K562 (cell line): ENCODE data around the gene SHE. TPM values are rescaled to one million over a fixed set of nuclear protein-coding genes. Genes with fewer than 3 reads are reported as not detected.
A peak's percentile ranks its signal among the peaks of the same experiment; 100 is the strongest.

Source experiments
- ATAC-seq: fragments of 200-7000 bp; cut with Tn5 transposase; 3 replicates; pipeline ENCODE4 v1.9.1; 2020; ENCODE audit warnings: moderate library complexity
- BruUV-seq: library from RNA; stranded (reverse); fragments of 400-500 nt; replicated peaks from 2 replicates; lab custom pipeline; 2021; lab: Mats Ljungman, UMichigan
- CTCF ChIA-PET: fragments of 300-600 bp; formaldehyde crosslinking; extraction: SDS; loops from one replicate; lab custom pipeline; 2021; ENCODE audit warnings: low intra/inter-chr PET ratio; lab: Yijun Ruan, JAX
- POLR2A ChIA-PET: fragments of 300-600, 350-650 bp; sonication (Branson Sonifier 250); formaldehyde crosslinking; extraction: SDS; loops from one replicate; lab custom pipeline; 2021; ENCODE audit warnings: antibody characterized with exemption, inconsistent platforms; lab: Yijun Ruan, JAX
- DNase-seq, 4 experiments: peaks; one replicate each; pipeline versions ENCODE4 v3.0.0 to v3.0.0-alpha.2; 2011 to 2018; ENCODE audit warnings: low spot score in 3 of 4, mixed read lengths in 3 of 4; ENCODE audit errors: extremely low read depth in 1 of 4
- FAIRE-seq: peaks from 2 replicates; lab custom pipeline; 2011; peaks lifted over from hg19 to GRCh38; lab: Jason Lieb, UNC
- H2AFZ ChIP-seq: 2 replicates; pipeline ENCODE4 v1.6.0; 2011; ENCODE audit warnings: low read depth, low read length, control low read depth, inconsistent platforms
- H3K27ac ChIP-seq: fragments of 200-600 bp; 3 replicates; pipeline ENCODE4 v1.8.0; 2011; ENCODE audit warnings: low read depth, mild to moderate bottlenecking, control low read depth, inconsistent platforms, low read length, moderate library complexity, mixed read lengths; ENCODE audit errors: extremely low read depth
- H3K27me3 ChIP-seq, 2 experiments: fragments of 300-600 bp in 1 of 2; 2 replicates in 1 of 2; 3 replicates in 1 of 2; pipeline versions ENCODE4 v1.6.0 to v1.8.0; 2011; ENCODE audit warnings: inconsistent platforms in 2 of 2, low read length in 2 of 2, mild to moderate bottlenecking in 1 of 2, mixed read lengths in 1 of 2, moderate library complexity in 1 of 2; ENCODE audit not compliant: control insufficient read depth in 2 of 2, insufficient read depth in 2 of 2
- H3K36me3 ChIP-seq: fragments of 300-600 bp; 3 replicates; pipeline ENCODE4 v1.8.0; 2011; ENCODE audit warnings: mild to moderate bottlenecking, low read length, inconsistent platforms; ENCODE audit not compliant: control insufficient read depth, insufficient read depth
- H3K4me1 ChIP-seq, 2 experiments: fragments of 200-600 bp in 1 of 2; replicated peaks in 1 of 2; 2 replicates in 1 of 2; 3 replicates in 1 of 2; pipeline versions ENCODE4 v1.5.1 to v1.8.0; 2011; ENCODE audit warnings: inconsistent platforms in 2 of 2, low read length in 2 of 2, mild to moderate bottlenecking in 1 of 2, mixed read lengths in 1 of 2, moderate library complexity in 1 of 2; ENCODE audit not compliant: control insufficient read depth in 2 of 2, insufficient read depth in 2 of 2
- H3K4me2 ChIP-seq: 2 replicates; pipeline ENCODE4 v1.6.1; 2011; ENCODE audit warnings: low read length, control low read depth, inconsistent platforms, mixed read lengths; ENCODE audit not compliant: insufficient read depth
- H3K4me3 ChIP-seq: fragments of 200-600 bp; sonication (generic), shearing (Covaris generic); 2 replicates; pipeline ENCODE4 v1.5.1; 2016; ENCODE audit warnings: control low read depth, inconsistent platforms
- H3K79me2 ChIP-seq: fragments of 200-600 bp; 3 replicates; pipeline ENCODE4 v1.8.0; 2011; ENCODE audit warnings: low read length, inconsistent platforms; ENCODE audit not compliant: control insufficient read depth, insufficient read depth
- H3K9ac ChIP-seq, 2 experiments: 2 replicates each; pipeline versions ENCODE4 v1.6.0 to v1.6.1; 2011; ENCODE audit warnings: low read depth in 2 of 2, low read length in 2 of 2, control low read depth in 1 of 2, inconsistent platforms in 1 of 2, mild to moderate bottlenecking in 1 of 2, mixed read lengths in 1 of 2; ENCODE audit not compliant: insufficient read depth in 1 of 2
- H3K9me1 ChIP-seq: one replicate; pipeline ENCODE4 v1.6.0; 2011; ENCODE audit warnings: inconsistent platforms, mild to moderate bottlenecking, low read length, moderate library complexity; ENCODE audit not compliant: control insufficient read depth, insufficient read depth
- H3K9me3 ChIP-seq: replicated peaks from 2 replicates; pipeline ENCODE4 v1.5.1; 2011; ENCODE audit warnings: low read depth, low read length, inconsistent platforms; ENCODE audit not compliant: control insufficient read depth, insufficient read depth
- H4K20me1 ChIP-seq: replicated peaks from 2 replicates; pipeline ENCODE4 v1.6.1; 2011; ENCODE audit warnings: low read length, inconsistent platforms, mixed read lengths; ENCODE audit not compliant: control insufficient read depth, insufficient read depth
- CBFB ChIP-seq: sonication (generic); formaldehyde crosslinking; IDR thresholded peaks from 2 replicates; pipeline ENCODE4 v1.4.0; 2020; ENCODE audit warnings: mild to moderate bottlenecking, missing genetic modification reagents
- CEBPB ChIP-seq: fragments of 450-650 bp; IDR thresholded peaks from 2 replicates; pipeline ENCODE4 v1.6.1; 2016; ENCODE audit warnings: missing genetic modification characterization, missing compliant biosample characterization
- KLF6 ChIP-seq: fragments of 250-450 bp; sonication (Bioruptor Pico); IDR thresholded peaks from 2 replicates; pipeline ENCODE4 v1.4.0; 2020; ENCODE audit warnings: mild to moderate bottlenecking, moderate library complexity, borderline replicate concordance
- POLR2G ChIP-seq: fragments of 200-400 bp; formaldehyde crosslinking; IDR thresholded peaks from 2 replicates; pipeline ENCODE4 v1.6.1; 2017; ENCODE audit warnings: low read depth, mild to moderate bottlenecking, antibody characterized with exemption, low read length, moderate library complexity
- RNF2 ChIP-seq: sonication (generic); IDR thresholded peaks from 2 replicates; pipeline ENCODE4 v1.6.1; 2016
- ZBTB49 ChIP-seq: sonication (generic); formaldehyde crosslinking; IDR thresholded peaks from 2 replicates; pipeline ENCODE4 v1.8.0; 2022; ENCODE audit warnings: missing genetic modification reagents, mild to moderate bottlenecking, borderline replicate concordance
- ZKSCAN1 ChIP-seq: fragments of 150-350 bp; IDR thresholded peaks from 2 replicates; pipeline ENCODE4 v1.6.1; 2016; ENCODE audit warnings: low read depth, low read length
- ZNF316 ChIP-seq: fragments of 450-650 bp; IDR thresholded peaks from 2 replicates; pipeline ENCODE4 v1.6.1; 2016
- ZNF507 ChIP-seq: conservative IDR thresholded peaks from 2 replicates; pipeline ENCODE4 v1.6.1; 2017; ENCODE audit warnings: missing genetic modification characterization, missing compliant biosample characterization
- WGBS: fragments of 100-300 bp; shearing (Covaris generic); methylation state at CpG from one replicate; pipeline ENCODE4 v1.1.6; 2016; ENCODE audit warnings: low coverage, mixed read lengths; ENCODE audit not compliant: insufficient coverage; ENCODE audit errors: missing lambda C conversion rate; 5-methylcytosine and 5-hydroxymethylcytosine counted together
- in situ Hi-C: fragments of 300-500 bp; cut with MboI; formaldehyde crosslinking; loops from 4 replicates; pipeline ENCODE4 v1.15.0; 2018; ENCODE audit warnings: inconsistent platforms, mixed read lengths
- intact Hi-C: fragments of 100-400 bp; cut with micrococcal nuclease; formaldehyde crosslinking; loops from 2 replicates; pipeline ENCODE4 v1.14.2; 2022
- polyA plus RNA-seq, 8 experiments: library from polyadenylated mRNA; depleted of rRNA in 4 of 8; stranded (reverse) in 5 of 8; unstranded in 3 of 8; fragments of >200 nt; fragmentation: Nextera tagmentation in 2 of 8; fragmentation: Illumina TruSeq in 1 of 8; extraction: Ambion mirVana in 2 of 8; extraction: Trizol in 1 of 8; gene quantifications; 2 replicates each; pipeline versions ENCODE4 v1.2.1 to v1.2.3, GENCODE V29; 2011 to 2014; ENCODE audit warnings: inconsistent platforms in 1 of 8, missing spikeins in 1 of 8
- total RNA-seq, 7 experiments: library from RNA; depleted of rRNA in 6 of 7; stranded (reverse); fragments of >200 nt in 6 of 7; fragmentation: Illumina TruSeq in 2 of 7; extraction: Trizol in 2 of 7; gene quantifications; 2 replicates each; pipeline versions ENCODE4 v1.2.1 to v1.2.3, GENCODE V29; 2011 to 2021; ENCODE audit warnings: low replicate concordance in 1 of 7
- TF ChIP-seq, protein P1 (sequence below): fragments of 450-650 bp; IDR thresholded peaks from 2 replicates; pipeline ENCODE4 v1.6.1; 2016; ENCODE audit warnings: borderline replicate concordance
- TF ChIP-seq, protein P2 (sequence below): fragments of 450-650 bp; formaldehyde crosslinking; IDR thresholded peaks from 2 replicates; pipeline ENCODE4 v1.4.0; 2022; ENCODE audit warnings: mild to moderate bottlenecking, moderate library complexity

The SHE gene
- total and polyA plus RNA-seq, 9 of the 15 experiments (the other 6 are each of a cell fraction or from before 2014, with no cell fraction given): 0.01 to 0.05 TPM; not detected in 7

GRCh38 chr1:154485106-154485505 lies 17.1 kb downstream of the SHE start:
- 14% methylated on average over 5 of the region's 5 CpGs for WGBS
- intact Hi-C loops: no loop called here
- no peaks in the 10 kb centered on the region for H3K9me3 ChIP-seq
- H3K4me1 ChIP-seq: peaks cover 6 to 14% of the 10 kb centered on the region in 2 experiments; a peak in 4 of 5 replicates
- H4K20me1 ChIP-seq: no peaks in the 10 kb centered on the region
- H3K4me3 ChIP-seq: no peak overlapping the region
- no peak overlapping the region for H2AFZ ChIP-seq
- H3K27me3 ChIP-seq: peaks cover 3 to 7% of the 10 kb centered on the region in 2 experiments; a peak in 1 of 5 replicates
- H3K79me2 ChIP-seq: no peaks in the 10 kb centered on the region
- peak; percentile 19 for FAIRE-seq
- no peak for ATAC-seq
- H3K9ac ChIP-seq: no peak overlapping the region
- no peak overlapping the region for H3K4me2 ChIP-seq
- ChIA-PET CTCF (interaction anchor here (0.7 kb wide), 1 partner anchor 62 kb away, joined by 3 read pairs; no protein-coding TSS in a partner anchor), POLR2A (no interaction called here)
- in situ Hi-C loops: loop anchor here (5.0 kb wide), 2 partner anchors 37 to 72 kb away; partner anchors contain the start of gene UBE2Q1
- no peaks in the 10 kb centered on the region for H3K9me1 ChIP-seq
- no peak overlapping the region for H3K27ac ChIP-seq
- BruUV-seq: no TSS peak
- no peak for DNase-seq
- no peaks in the 10 kb centered on the region for H3K36me3 ChIP-seq
- TF ChIP-seq, protein P1, sequence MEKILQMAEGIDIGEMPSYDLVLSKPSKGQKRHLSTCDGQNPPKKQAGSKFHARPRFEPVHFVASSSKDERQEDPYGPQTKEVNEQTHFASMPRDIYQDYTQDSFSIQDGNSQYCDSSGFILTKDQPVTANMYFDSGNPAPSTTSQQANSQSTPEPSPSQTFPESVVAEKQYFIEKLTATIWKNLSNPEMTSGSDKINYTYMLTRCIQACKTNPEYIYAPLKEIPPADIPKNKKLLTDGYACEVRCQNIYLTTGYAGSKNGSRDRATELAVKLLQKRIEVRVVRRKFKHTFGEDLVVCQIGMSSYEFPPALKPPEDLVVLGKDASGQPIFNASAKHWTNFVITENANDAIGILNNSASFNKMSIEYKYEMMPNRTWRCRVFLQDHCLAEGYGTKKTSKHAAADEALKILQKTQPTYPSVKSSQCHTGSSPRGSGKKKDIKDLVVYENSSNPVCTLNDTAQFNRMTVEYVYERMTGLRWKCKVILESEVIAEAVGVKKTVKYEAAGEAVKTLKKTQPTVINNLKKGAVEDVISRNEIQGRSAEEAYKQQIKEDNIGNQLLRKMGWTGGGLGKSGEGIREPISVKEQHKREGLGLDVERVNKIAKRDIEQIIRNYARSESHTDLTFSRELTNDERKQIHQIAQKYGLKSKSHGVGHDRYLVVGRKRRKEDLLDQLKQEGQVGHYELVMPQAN: no peak
- TF ChIP-seq CBFB (no peak), KLF6 (CRISPR knock-in tag) (no peak), POLR2G (no peak), RNF2 (no peak), ZBTB49 (CRISPR knock-in tag) (no peak), CEBPB (0 out of 2 replicates have a peak, but pooled peaks have one; percentile 20), ZNF316 (0 out of 2 replicates have a peak, but pooled peaks have one; percentile 33), ZKSCAN1 (no peak), ZNF507 (no peak)
- TF ChIP-seq, protein P2, sequence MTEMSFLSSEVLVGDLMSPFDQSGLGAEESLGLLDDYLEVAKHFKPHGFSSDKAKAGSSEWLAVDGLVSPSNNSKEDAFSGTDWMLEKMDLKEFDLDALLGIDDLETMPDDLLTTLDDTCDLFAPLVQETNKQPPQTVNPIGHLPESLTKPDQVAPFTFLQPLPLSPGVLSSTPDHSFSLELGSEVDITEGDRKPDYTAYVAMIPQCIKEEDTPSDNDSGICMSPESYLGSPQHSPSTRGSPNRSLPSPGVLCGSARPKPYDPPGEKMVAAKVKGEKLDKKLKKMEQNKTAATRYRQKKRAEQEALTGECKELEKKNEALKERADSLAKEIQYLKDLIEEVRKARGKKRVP: no peak
